HepG2 (cell line): ENCODE results near the gene LRRC17. TPM values are rescaled to one million over a fixed set of nuclear protein-coding genes. Genes with fewer than 3 reads are reported as not detected.

Experiments
- CAMTA2 ChIP-seq: sonication (generic); formaldehyde crosslinking; IDR thresholded peaks from 2 replicates; pipeline ENCODE4 v1.4.0; 2020; ENCODE audit warnings: mild to moderate bottlenecking, missing genetic modification reagents, borderline replicate concordance
- CENPT ChIP-seq: sonication (generic); formaldehyde crosslinking; IDR thresholded peaks from 2 replicates; pipeline ENCODE4 v1.8.0; 2022; ENCODE audit warnings: low read depth, mild to moderate bottlenecking, moderate library complexity, missing genetic modification reagents
- FOSL2 ChIP-seq: sonication (generic); formaldehyde crosslinking; IDR thresholded peaks from 2 replicates; pipeline ENCODE4 v1.4.0; 2020; ENCODE audit warnings: missing genetic modification reagents
- HMG20B ChIP-seq: conservative IDR thresholded peaks from 2 replicates; pipeline ENCODE4 v1.6.1; 2016; ENCODE audit warnings: missing genetic modification reagents, missing compliant biosample characterization
- IRX3 ChIP-seq: sonication (generic); formaldehyde crosslinking; IDR thresholded peaks from 2 replicates; pipeline ENCODE4 v1.8.1; 2023; ENCODE audit warnings: mild to moderate bottlenecking, low read depth, missing genetic modification reagents, borderline replicate concordance
- NKX3-1 ChIP-seq: sonication (generic); formaldehyde crosslinking; IDR thresholded peaks from 2 replicates; pipeline ENCODE4 v1.5.0; 2020; ENCODE audit warnings: missing genetic modification reagents
- PTBP1 ChIP-seq: fragments of 200-400 bp; formaldehyde crosslinking; IDR thresholded peaks from 2 replicates; pipeline ENCODE4 v1.6.1; 2018; ENCODE audit warnings: low read length, low read depth; ENCODE audit not compliant: poor library complexity, severe bottlenecking
- STAG1 ChIP-seq: sonication (generic); formaldehyde crosslinking; IDR thresholded peaks from 2 replicates; pipeline ENCODE4 v1.4.0; 2020; ENCODE audit warnings: missing genetic modification reagents
- TCF7L2 ChIP-seq: IDR thresholded peaks from 2 replicates; pipeline ENCODE4 v1.6.1; 2011; ENCODE audit warnings: mild to moderate bottlenecking, low read depth, low read length, moderate library complexity
- TP53 ChIP-seq: sonication (generic); formaldehyde crosslinking; conservative IDR thresholded peaks from 2 replicates; pipeline ENCODE4 v1.4.0; 2020; ENCODE audit warnings: missing genetic modification reagents
- ZMYM2 ChIP-seq: sonication (generic); formaldehyde crosslinking; IDR thresholded peaks from 2 replicates; pipeline ENCODE4 v1.8.0; 2022; ENCODE audit warnings: mild to moderate bottlenecking, missing genetic modification reagents
- ZNF180 ChIP-seq: sonication (generic); formaldehyde crosslinking; IDR thresholded peaks from 2 replicates; pipeline ENCODE4 v1.4.0; 2020; ENCODE audit warnings: low read depth, missing genetic modification reagents, borderline replicate concordance
- ZNF224 ChIP-seq: sonication (generic); formaldehyde crosslinking; IDR thresholded peaks from 2 replicates; pipeline ENCODE4 v1.5.0; 2020; ENCODE audit warnings: mild to moderate bottlenecking, missing genetic modification reagents
- ZNF382 ChIP-seq: sonication (generic); formaldehyde crosslinking; IDR thresholded peaks from 2 replicates; pipeline ENCODE4 v1.5.0; 2020; ENCODE audit warnings: missing genetic modification reagents, mild to moderate bottlenecking, borderline replicate concordance
- ZNF441 ChIP-seq: sonication (generic); formaldehyde crosslinking; IDR thresholded peaks from 2 replicates; pipeline ENCODE4 v1.7.0; 2021; ENCODE audit warnings: missing genetic modification reagents, borderline replicate concordance
- ZNF549 ChIP-seq: sonication (generic); formaldehyde crosslinking; IDR thresholded peaks from 2 replicates; pipeline ENCODE4 v1.5.0; 2020; ENCODE audit warnings: missing genetic modification reagents
- ZNF737 ChIP-seq: sonication (generic); formaldehyde crosslinking; IDR thresholded peaks from 2 replicates; pipeline ENCODE4 v1.5.0; 2020; ENCODE audit warnings: missing genetic modification reagents, mild to moderate bottlenecking, borderline replicate concordance
- ZNF850 ChIP-seq: sonication (generic); formaldehyde crosslinking; conservative IDR thresholded peaks from 2 replicates; pipeline ENCODE4 v1.9.0; 2021; ENCODE audit warnings: mild to moderate bottlenecking, missing genetic modification reagents
- polyA plus RNA-seq, 8 experiments: library from polyadenylated mRNA; depleted of rRNA in 3 of 8; stranded (reverse) in 7 of 8; unstranded in 1 of 8; fragments of >200 nt; fragmentation: Illumina TruSeq in 4 of 8; extraction: Trizol in 4 of 8; gene quantifications; 2 replicates each; pipeline versions ENCODE4 v1.2.1 to v1.2.3, GENCODE V29; 2011 to 2016; ENCODE audit warnings: low read depth in 4 of 8, missing spikeins in 1 of 8, mixed read lengths in 1 of 8; ENCODE audit not compliant: insufficient read depth in 1 of 8
- total RNA-seq, 5 experiments: library from RNA; depleted of rRNA; stranded (reverse); fragments of >200 nt; fragmentation: Illumina TruSeq; extraction: Trizol; gene quantifications; 2 replicates each; pipeline ENCODE4 v1.2.3, GENCODE V29; 2016; ENCODE audit warnings: low read depth in 1 of 5
- TF ChIP-seq, protein P1 (sequence below): sonication (generic); formaldehyde crosslinking; IDR thresholded peaks from 2 replicates; pipeline ENCODE4 v1.4.0; 2020; ENCODE audit warnings: low read depth, missing genetic modification reagents
- TF ChIP-seq, protein P2 (sequence below): sonication (generic); formaldehyde crosslinking; IDR thresholded peaks from 2 replicates; pipeline ENCODE4 v1.4.0; 2020; ENCODE audit warnings: missing genetic modification reagents
- TF ChIP-seq, protein P3 (sequence below): sonication (generic); formaldehyde crosslinking; conservative IDR thresholded peaks from 2 replicates; pipeline ENCODE4 v1.4.0; 2020; ENCODE audit warnings: mild to moderate bottlenecking, missing genetic modification reagents, moderate library complexity
- TF ChIP-seq, protein P4 (sequence below): sonication (generic); formaldehyde crosslinking; IDR thresholded peaks from 2 replicates; pipeline ENCODE4 v1.5.0; 2020; ENCODE audit warnings: missing genetic modification reagents, mild to moderate bottlenecking, borderline replicate concordance

LRRC17 gene
- total and polyA plus RNA-seq, 2 of the 13 experiments (the other 11 are each of a cell fraction or from before 2014, with no cell fraction given) = 0.20 to 0.66 TPM

DNA sequence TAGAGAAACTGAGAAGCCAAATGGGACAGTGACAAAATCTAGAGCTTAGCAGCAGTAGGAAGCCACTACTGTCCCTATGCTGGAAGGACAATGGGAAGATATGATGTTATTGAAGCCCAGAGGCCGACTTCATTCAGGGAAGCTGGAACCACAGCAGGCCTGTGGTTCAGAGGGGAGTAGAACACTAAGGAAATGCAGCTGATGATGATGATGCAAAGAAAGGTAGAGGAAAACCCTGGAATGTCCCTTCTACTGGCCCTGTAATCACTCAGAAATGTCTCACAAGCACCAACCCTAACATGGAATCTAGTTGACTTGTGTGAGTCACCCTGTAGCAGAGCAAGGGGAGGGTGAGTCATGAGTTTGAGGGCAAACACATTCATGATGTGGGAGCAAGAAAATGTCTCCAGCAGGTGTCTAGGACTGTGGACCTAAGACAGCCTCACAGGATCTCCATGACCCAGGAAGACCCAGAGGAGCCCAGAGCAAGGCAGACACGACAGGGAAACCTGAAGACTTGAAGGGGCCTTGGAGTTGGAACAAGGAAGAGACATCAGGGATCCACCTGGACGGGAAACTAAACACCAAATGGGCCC lies 37.0 kb upstream of the LRRC17 start (continued):
- TF ChIP-seq ZNF382 (no peak), TP53 (CRISPR knock-in tag) (no peak), PTBP1 (no peak), ZNF224 (no peak), ZNF441 (CRISPR knock-in tag) (no peak), ZNF737 (no peak), ZMYM2 (CRISPR knock-in tag) (no peak), NKX3-1 (no peak), TCF7L2 (no peak), STAG1 (CRISPR knock-in tag) (no peak), FOSL2 (CRISPR knock-in tag) (peak; percentile 99), ZNF180 (CRISPR knock-in tag) (no peak), ZNF850 (CRISPR knock-in tag) (no peak), HMG20B (CRISPR knock-in tag) (no peak), IRX3 (CRISPR knock-in tag) (no peak), CAMTA2 (CRISPR knock-in tag) (no peak), CENPT (CRISPR knock-in tag) (no peak), ZNF549 (CRISPR knock-in tag) (no peak)
- TF ChIP-seq, protein P1, sequence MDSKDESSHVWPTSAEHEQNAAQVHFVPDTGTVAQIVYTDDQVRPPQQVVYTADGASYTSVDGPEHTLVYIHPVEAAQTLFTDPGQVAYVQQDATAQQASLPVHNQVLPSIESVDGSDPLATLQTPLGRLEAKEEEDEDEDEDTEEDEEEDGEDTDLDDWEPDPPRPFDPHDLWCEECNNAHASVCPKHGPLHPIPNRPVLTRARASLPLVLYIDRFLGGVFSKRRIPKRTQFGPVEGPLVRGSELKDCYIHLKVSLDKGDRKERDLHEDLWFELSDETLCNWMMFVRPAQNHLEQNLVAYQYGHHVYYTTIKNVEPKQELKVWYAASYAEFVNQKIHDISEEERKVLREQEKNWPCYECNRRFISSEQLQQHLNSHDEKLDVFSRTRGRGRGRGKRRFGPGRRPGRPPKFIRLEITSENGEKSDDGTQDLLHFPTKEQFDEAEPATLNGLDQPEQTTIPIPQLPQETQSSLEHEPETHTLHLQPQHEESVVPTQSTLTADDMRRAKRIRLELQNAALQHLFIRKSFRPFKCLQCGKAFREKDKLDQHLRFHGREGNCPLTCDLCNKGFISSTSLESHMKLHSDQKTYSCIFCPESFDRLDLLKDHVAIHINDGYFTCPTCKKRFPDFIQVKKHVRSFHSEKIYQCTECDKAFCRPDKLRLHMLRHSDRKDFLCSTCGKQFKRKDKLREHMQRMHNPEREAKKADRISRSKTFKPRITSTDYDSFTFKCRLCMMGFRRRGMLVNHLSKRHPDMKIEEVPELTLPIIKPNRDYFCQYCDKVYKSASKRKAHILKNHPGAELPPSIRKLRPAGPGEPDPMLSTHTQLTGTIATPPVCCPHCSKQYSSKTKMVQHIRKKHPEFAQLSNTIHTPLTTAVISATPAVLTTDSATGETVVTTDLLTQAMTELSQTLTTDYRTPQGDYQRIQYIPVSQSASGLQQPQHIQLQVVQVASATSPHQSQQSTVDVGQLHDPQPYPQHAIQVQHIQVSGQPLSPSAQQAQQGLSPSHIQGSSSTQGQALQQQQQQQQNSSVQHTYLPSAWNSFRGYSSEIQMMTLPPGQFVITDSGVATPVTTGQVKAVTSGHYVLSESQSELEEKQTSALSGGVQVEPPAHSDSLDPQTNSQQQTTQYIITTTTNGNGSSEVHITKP (CRISPR knock-in tag) = no peak
- TF ChIP-seq, protein P2, sequence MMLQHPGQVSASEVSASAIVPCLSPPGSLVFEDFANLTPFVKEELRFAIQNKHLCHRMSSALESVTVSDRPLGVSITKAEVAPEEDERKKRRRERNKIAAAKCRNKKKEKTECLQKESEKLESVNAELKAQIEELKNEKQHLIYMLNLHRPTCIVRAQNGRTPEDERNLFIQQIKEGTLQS = peak; percentile 76
- TF ChIP-seq, protein P3, sequence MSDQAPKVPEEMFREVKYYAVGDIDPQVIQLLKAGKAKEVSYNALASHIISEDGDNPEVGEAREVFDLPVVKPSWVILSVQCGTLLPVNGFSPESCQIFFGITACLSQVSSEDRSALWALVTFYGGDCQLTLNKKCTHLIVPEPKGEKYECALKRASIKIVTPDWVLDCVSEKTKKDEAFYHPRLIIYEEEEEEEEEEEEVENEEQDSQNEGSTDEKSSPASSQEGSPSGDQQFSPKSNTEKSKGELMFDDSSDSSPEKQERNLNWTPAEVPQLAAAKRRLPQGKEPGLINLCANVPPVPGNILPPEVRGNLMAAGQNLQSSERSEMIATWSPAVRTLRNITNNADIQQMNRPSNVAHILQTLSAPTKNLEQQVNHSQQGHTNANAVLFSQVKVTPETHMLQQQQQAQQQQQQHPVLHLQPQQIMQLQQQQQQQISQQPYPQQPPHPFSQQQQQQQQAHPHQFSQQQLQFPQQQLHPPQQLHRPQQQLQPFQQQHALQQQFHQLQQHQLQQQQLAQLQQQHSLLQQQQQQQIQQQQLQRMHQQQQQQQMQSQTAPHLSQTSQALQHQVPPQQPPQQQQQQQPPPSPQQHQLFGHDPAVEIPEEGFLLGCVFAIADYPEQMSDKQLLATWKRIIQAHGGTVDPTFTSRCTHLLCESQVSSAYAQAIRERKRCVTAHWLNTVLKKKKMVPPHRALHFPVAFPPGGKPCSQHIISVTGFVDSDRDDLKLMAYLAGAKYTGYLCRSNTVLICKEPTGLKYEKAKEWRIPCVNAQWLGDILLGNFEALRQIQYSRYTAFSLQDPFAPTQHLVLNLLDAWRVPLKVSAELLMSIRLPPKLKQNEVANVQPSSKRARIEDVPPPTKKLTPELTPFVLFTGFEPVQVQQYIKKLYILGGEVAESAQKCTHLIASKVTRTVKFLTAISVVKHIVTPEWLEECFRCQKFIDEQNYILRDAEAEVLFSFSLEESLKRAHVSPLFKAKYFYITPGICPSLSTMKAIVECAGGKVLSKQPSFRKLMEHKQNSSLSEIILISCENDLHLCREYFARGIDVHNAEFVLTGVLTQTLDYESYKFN = no peak
- TF ChIP-seq, protein P4, sequence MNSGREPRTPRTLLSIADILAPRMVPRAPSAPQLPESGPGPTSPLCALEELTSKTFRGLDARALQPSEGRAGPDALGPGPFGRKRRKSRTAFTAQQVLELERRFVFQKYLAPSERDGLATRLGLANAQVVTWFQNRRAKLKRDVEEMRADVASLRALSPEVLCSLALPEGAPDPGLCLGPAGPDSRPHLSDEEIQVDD = no peak
